GM18502 (cell line): ENCODE results near the gene GFRA3.
"Not testable (repeated sequence)": the region's sequence is repeated elsewhere in the genome, so short reads cannot be mapped to it uniquely, and the experiment has no call there.

Experiments
- ATAC-seq: cut with Tn5 transposase; IDR thresholded peaks from one replicate; pipeline ENCODE4 v1.9.1; 2021; ENCODE audit warnings: mild to moderate bottlenecking; ENCODE audit not compliant: unreplicated experiment, poor library complexity

GFRA3 gene

GRCh38 chr5:138274189-138274853 is at the start of gene GFRA3:
GFRA3 (minus strand) TSS chr5:138274621; CDS start chr5:138274424, 197 bp downstream.
- no peak for ATAC-seq

GRCh38 chr5:138318211-138318610 is 43.8 kb upstream of the GFRA3 start:
- ATAC-seq, result not testable (repeated sequence)

- no peak for ATAC-seq
Observed at GRCh38 chr5:138316355-138316754, 41.9 kb upstream of the GFRA3 start.

- ATAC-seq, result no peak
Observed at GRCh38 chr5:138315751-138316278, 41.4 kb upstream of the GFRA3 start.

- no peak for ATAC-seq
Observed at GRCh38 chr5:138305797-138306196, 31.4 kb upstream of the GFRA3 start.

GRCh38 chr5:138303372-138303771 is 29.0 kb upstream of the GFRA3 start:
- ATAC-seq, result no peak

GRCh38 chr5:138289296-138289695 is 14.9 kb upstream of the GFRA3 start:
- no peak for ATAC-seq

- no peak for ATAC-seq
Observed at GRCh38 chr5:138287246-138287645, 12.8 kb upstream of the GFRA3 start.

- ATAC-seq, result no peak
Observed at GRCh38 chr5:138282920-138283742, 8.7 kb upstream of the GFRA3 start.

GRCh38 chr5:138280915-138281314 is 6.5 kb upstream of the GFRA3 start:
- ATAC-seq, result no peak

GRCh38 chr5:138276402-138277054 is 2.1 kb upstream of the GFRA3 start:
- ATAC-seq, result no peak

- ATAC-seq, result no peak
Observed at GRCh38 chr5:138275895-138276294, 1.5 kb upstream of the GFRA3 start.

GRCh38 chr5:138275379-138275782 is 960 bp upstream of the GFRA3 start:
- ATAC-seq, result no peak

- no peak for ATAC-seq
Observed at GRCh38 chr5:138273834-138274188, 610 bp downstream of the GFRA3 start.

- ATAC-seq, result no peak
Observed at GRCh38 chr5:138272681-138273080, 1.7 kb downstream of the GFRA3 start.

- ATAC-seq, result no peak
Observed at GRCh38 chr5:138271281-138271680, 3.1 kb downstream of the GFRA3 start.

GRCh38 chr5:138264183-138264582 is 10.2 kb downstream of the GFRA3 start:
- ATAC-seq, result no peak

- ATAC-seq, result no peak
Observed at GRCh38 chr5:138263581-138263980, 10.8 kb downstream of the GFRA3 start.

- ATAC-seq, result no peak
Observed at GRCh38 chr5:138258704-138259292, 15.6 kb downstream of the GFRA3 start.

GRCh38 chr5:138257583-138257982 is 16.8 kb downstream of the GFRA3 start:
- no peak for ATAC-seq

- no peak for ATAC-seq
Observed at GRCh38 chr5:138252944-138253343, 21.5 kb downstream of the GFRA3 start.
